T-cell (primary cell): ENCODE data around the gene SHB. TPM values are rescaled to one million over a fixed set of nuclear protein-coding genes. Genes with fewer than 3 reads are reported as not detected.

ENCODE experiments used
- ATAC-seq, 4 experiments: fragments of 200-7000 bp in 3 of 4; fragments of 150-1000 bp in 1 of 4; cut with Tn5 transposase; replicated peaks in 1 of 4; 1 replicate in 3 of 4; 2 replicates in 1 of 4; pipeline ENCODE4 v1.10.0; 2021; ENCODE audit warnings: moderate library complexity in 3 of 4, mild to moderate bottlenecking in 2 of 4, moderate number of reproducible peaks in 1 of 4
- CTCF ChIA-PET, 2 donors: fragments of 300-600 bp; sonication (Branson Sonifier 250); formaldehyde crosslinking; loops; one replicate each; lab custom pipeline; 2022; ENCODE audit warnings: antibody characterized with exemption in 2 of 2; lab: Charles Lee
- POLR2A ChIA-PET, 2 donors: fragments of 300-600 bp; sonication (Branson Sonifier 250); formaldehyde crosslinking; loops; one replicate each; lab custom pipeline; 2022; ENCODE audit warnings: antibody characterized with exemption in 2 of 2; lab: Charles Lee
- DNase-seq, 35 experiments: peaks; one replicate each; pipeline versions ENCODE4 v3.0.0 to v3.0.0-alpha.2; 2013 to 2023
- H3K27ac ChIP-seq: one replicate; pipeline ENCODE4 v1.5.1; 2013; ENCODE audit warnings: low read length
- H3K27me3 ChIP-seq, 2 experiments: replicated peaks in 1 of 2; 1 replicate in 1 of 2; 2 replicates in 1 of 2; pipeline versions ENCODE4 v1.6.1 to v1.7.0; 2013; ENCODE audit warnings: low read length in 1 of 2, mixed read lengths in 1 of 2; ENCODE audit not compliant: control insufficient read depth in 2 of 2, insufficient read depth in 2 of 2; ENCODE audit errors: extremely low read depth in 1 of 2
- H3K36me3 ChIP-seq, 2 donors: 1 replicate in 1 of 2; 2 replicates in 1 of 2; pipeline versions ENCODE4 v1.6.1 to v1.7.0; 2013; ENCODE audit warnings: low read length in 1 of 2; ENCODE audit not compliant: control insufficient read depth in 2 of 2, insufficient read depth in 1 of 2; ENCODE audit errors: extremely low read depth in 1 of 2
- H3K4me1 ChIP-seq, 2 experiments: 1 replicate in 1 of 2; 2 replicates in 1 of 2; pipeline versions ENCODE4 v1.6.1 to v1.7.0; 2013; ENCODE audit warnings: low read length in 2 of 2, mixed read lengths in 1 of 2; ENCODE audit not compliant: insufficient read depth in 2 of 2, control insufficient read depth in 1 of 2; ENCODE audit errors: extremely low read depth in 1 of 2
- H3K4me3 ChIP-seq, 2 donors: 1 replicate in 1 of 2; 2 replicates in 1 of 2; pipeline versions ENCODE4 v1.5.1 to v1.7.0; 2013; ENCODE audit warnings: mild to moderate bottlenecking in 2 of 2, low read length in 1 of 2, moderate library complexity in 1 of 2; ENCODE audit not compliant: control insufficient read depth in 1 of 2; ENCODE audit errors: extremely low read depth in 1 of 2
- H3K9me3 ChIP-seq: 2 replicates; pipeline ENCODE4 v1.7.0; 2013
- H3K27ac Mint-ChIP-seq, 2 donors: one replicate each; pipeline ENCODE4 v1.8.0; 2020 to 2021; ENCODE audit warnings: mild to moderate bottlenecking in 2 of 2, mixed read lengths in 2 of 2
- H3K27me3 Mint-ChIP-seq, 2 donors: one replicate each; pipeline ENCODE4 v1.8.0; 2021 to 2022; ENCODE audit warnings: mixed read lengths in 2 of 2
- H3K36me3 Mint-ChIP-seq: one replicate; pipeline ENCODE4 v1.8.0; 2021; ENCODE audit warnings: mixed read lengths
- H3K4me1 Mint-ChIP-seq, 3 donors: one replicate each; pipeline ENCODE4 v1.8.0; 2020 to 2022; ENCODE audit warnings: mixed read lengths in 3 of 3, mild to moderate bottlenecking in 1 of 3
- H3K4me3 Mint-ChIP-seq, 3 donors: one replicate each; pipeline ENCODE4 v1.8.0; 2020 to 2022; ENCODE audit warnings: mild to moderate bottlenecking in 3 of 3, mixed read lengths in 3 of 3, moderate library complexity in 3 of 3
- H3K9me3 Mint-ChIP-seq, 3 donors: one replicate each; pipeline ENCODE4 v1.8.0; 2020 to 2022; ENCODE audit warnings: mixed read lengths in 3 of 3
- WGBS: methylation state at CpG from one replicate; pipeline ENCODE4 v1.1.5; 2013; ENCODE audit warnings: missing lambda C conversion rate; ENCODE audit not compliant: insufficient coverage; 5-methylcytosine and 5-hydroxymethylcytosine counted together
- total RNA-seq, 35 experiments: library from RNA in 6 of 35; stranded (reverse) in 6 of 35; fragments of 120-200 nt in 1 of 35; gene quantifications; one replicate each; pipeline versions ENCODE4 v1.2.1 to v1.2.4 and lab custom pipeline; 2013 to 2026

The SHB gene
- total RNA-seq, 5 donors from 2014 or later (not counting 1 experiment from before 2014, with no cell fraction given): 1.2 to 1.5 (median 1.3) TPM

- H3K9me3 Mint-ChIP-seq: no peaks in the 10 kb centered on the region
- 76% methylated on average over 5 of the region's 11 CpGs for WGBS
- Histone ChIP-seq H3K4me1 (peaks cover under 1 to 29% of the 10 kb centered on the region in 2 experiments), H3K27me3 (no peaks in the 10 kb centered on the region), H3K4me3 (no peak overlapping the region), H3K36me3 (no peaks in the 10 kb centered on the region), H3K27ac (no peak overlapping the region), H3K9me3 (no peaks in the 10 kb centered on the region)
- H3K27ac Mint-ChIP-seq: no peak overlapping the region
- H3K4me1 Mint-ChIP-seq: peaks cover 9 to 11% (median 10%) of the 10 kb centered on the region in 3 donors
- CTCF ChIA-PET: no interaction called here
- H3K4me3 Mint-ChIP-seq: no peak overlapping the region
- DNase-seq (no peak), ATAC-seq (no peak)
- H3K27me3 Mint-ChIP-seq: no peaks in the 10 kb centered on the region
- POLR2A ChIA-PET: no interaction called here
- no peaks in the 10 kb centered on the region for H3K36me3 Mint-ChIP-seq
These were observed 69.3 kb downstream of the SHB start for GRCh38 chr9:37999588-38000189.

GRCh38 chr9:37998881-37999587 is 70.0 kb downstream of the SHB start:
- no peaks in the 10 kb centered on the region for H3K27me3 ChIP-seq
- H3K27me3 Mint-ChIP-seq: peaks cover 0 to 3% of the 10 kb centered on the region in 2 donors
- WGBS: 43% methylated on average over 3 of the region's 5 CpGs
- H3K4me3 Mint-ChIP-seq: no peak overlapping the region
- H3K36me3 ChIP-seq: no peaks in the 10 kb centered on the region
- no peaks in the 10 kb centered on the region for H3K9me3 ChIP-seq
- H3K36me3 Mint-ChIP-seq: no peaks in the 10 kb centered on the region
- no peak overlapping the region for H3K27ac Mint-ChIP-seq
- H3K4me1 Mint-ChIP-seq: peaks cover 12 to 15% (median 13%) of the 10 kb centered on the region in 3 donors
- ChIA-PET CTCF (no interaction called here), POLR2A (no interaction called here)
- no peak overlapping the region for H3K27ac ChIP-seq
- H3K4me3 ChIP-seq: no peak overlapping the region
- H3K9me3 Mint-ChIP-seq: no peaks in the 10 kb centered on the region
- ATAC-seq (no peak), DNase-seq (no peak)
- H3K4me1 ChIP-seq: peaks cover 2 to 28% of the 10 kb centered on the region in 2 experiments

GRCh38 chr9:37997636-37998374 is 71.2 kb downstream of the SHB start:
- CTCF ChIA-PET: no interaction called here
- POLR2A ChIA-PET: no interaction called here
- Histone ChIP-seq H3K27me3 (no peaks in the 10 kb centered on the region), H3K4me3 (no peak overlapping the region), H3K27ac (no peak overlapping the region), H3K4me1 (peaks cover 2 to 16% of the 10 kb centered on the region in 2 experiments), H3K36me3 (no peaks in the 10 kb centered on the region), H3K9me3 (no peaks in the 10 kb centered on the region)
- ATAC-seq (no peak), DNase-seq (no peak)
- Mint-ChIP-seq H3K4me1 (peaks cover 10 to 18% (median 12%) of the 10 kb centered on the region in 3 donors), H3K27ac (no peak overlapping the region), H3K36me3 (no peaks in the 10 kb centered on the region), H3K27me3 (peaks cover 0 to 3% of the 10 kb centered on the region in 2 donors), H3K9me3 (no peaks in the 10 kb centered on the region), H3K4me3 (no peak overlapping the region)
- 87% methylated on average over 13 of the region's 15 CpGs for WGBS

GRCh38 chr9:37996819-37997217 is 72.2 kb downstream of the SHB start:
- peaks cover 2 to 6% of the 10 kb centered on the region in 2 experiments for H3K4me1 ChIP-seq
- H3K36me3 Mint-ChIP-seq: no peaks in the 10 kb centered on the region
- ChIA-PET CTCF (no interaction called here), POLR2A (no interaction called here)
- H3K27ac Mint-ChIP-seq: no peak overlapping the region
- H3K9me3 Mint-ChIP-seq: no peaks in the 10 kb centered on the region
- H3K27me3 ChIP-seq: no peaks in the 10 kb centered on the region
- no peak for ATAC-seq
- peaks cover 0 to 3% of the 10 kb centered on the region in 2 donors for H3K27me3 Mint-ChIP-seq
- no peaks in the 10 kb centered on the region for H3K36me3 ChIP-seq
- H3K9me3 ChIP-seq: no peaks in the 10 kb centered on the region
- WGBS: 90% methylated on average over 4 of the region's 4 CpGs
- no peak overlapping the region for H3K4me3 ChIP-seq
- H3K4me3 Mint-ChIP-seq: no peak overlapping the region
- no peak for DNase-seq
- peaks cover 10 to 19% (median 12%) of the 10 kb centered on the region in 3 donors for H3K4me1 Mint-ChIP-seq
- no peak overlapping the region for H3K27ac ChIP-seq

- Mint-ChIP-seq H3K9me3 (no peaks in the 10 kb centered on the region), H3K4me1 (peaks cover 10 to 19% (median 12%) of the 10 kb centered on the region in 3 donors), H3K4me3 (no peak overlapping the region), H3K27ac (no peak overlapping the region), H3K36me3 (no peaks in the 10 kb centered on the region), H3K27me3 (peaks cover 0 to 3% of the 10 kb centered on the region in 2 donors)
- no peak overlapping the region for H3K4me3 ChIP-seq
- peaks cover 2 to 6% of the 10 kb centered on the region in 2 experiments for H3K4me1 ChIP-seq
- ChIA-PET POLR2A (no interaction called here), CTCF (no interaction called here)
- no peaks in the 10 kb centered on the region for H3K36me3 ChIP-seq
- DNase-seq (no peak), ATAC-seq (no peak)
- 90% methylated on average over 5 of the region's 5 CpGs for WGBS
- H3K27me3 ChIP-seq: no peaks in the 10 kb centered on the region
- no peak overlapping the region for H3K27ac ChIP-seq
- H3K9me3 ChIP-seq: no peaks in the 10 kb centered on the region
These were observed 72.8 kb downstream of the SHB start for GRCh38 chr9:37995961-37996818.

- ChIA-PET CTCF (no interaction called here), POLR2A (no interaction called here)
- Mint-ChIP-seq H3K4me1 (peaks cover 10 to 19% (median 12%) of the 10 kb centered on the region in 3 donors), H3K4me3 (no peak overlapping the region), H3K27ac (no peak overlapping the region), H3K9me3 (no peaks in the 10 kb centered on the region), H3K36me3 (no peaks in the 10 kb centered on the region), H3K27me3 (peaks cover 0 to 3% of the 10 kb centered on the region in 2 donors)
- H3K9me3 ChIP-seq: no peaks in the 10 kb centered on the region
- 100% methylated on average over 1 of the region's 6 CpGs for WGBS
- H3K4me3 ChIP-seq: no peak overlapping the region
- no peak overlapping the region for H3K27ac ChIP-seq
- no peaks in the 10 kb centered on the region for H3K27me3 ChIP-seq
- no peaks in the 10 kb centered on the region for H3K36me3 ChIP-seq
- H3K4me1 ChIP-seq: peaks cover 2 to 6% of the 10 kb centered on the region in 2 experiments
- ATAC-seq (no peak), DNase-seq (no peak)
These were observed 73.7 kb downstream of the SHB start for GRCh38 chr9:37995348-37995737.
